Osteoblast (primary cell): ENCODE data around the gene RAB4A. TPM values are rescaled to one million over a fixed set of nuclear protein-coding genes. Genes with fewer than 3 reads are reported as not detected.

Source experiments
- DNase-seq: peaks from one replicate; pipeline ENCODE4 v3.0.0; 2011; ENCODE audit warnings: low spot score, mixed read lengths; ENCODE audit not compliant: insufficient read length; ENCODE audit errors: missing footprints
- H2AFZ ChIP-seq: 2 replicates; pipeline ENCODE4 v1.6.0; 2011; ENCODE audit warnings: mild to moderate bottlenecking, low read length
- H3K27ac ChIP-seq: 2 replicates; pipeline ENCODE4 v1.5.1; 2011; ENCODE audit warnings: mild to moderate bottlenecking, low read depth, low read length, moderate library complexity
- H3K27me3 ChIP-seq: 2 replicates; pipeline ENCODE4 v1.6.0; 2012; ENCODE audit warnings: mild to moderate bottlenecking, control low read depth, inconsistent platforms, low read length, moderate library complexity; ENCODE audit not compliant: insufficient read depth
- H3K36me3 ChIP-seq: 2 replicates; pipeline ENCODE4 v1.5.1; 2011; ENCODE audit warnings: mild to moderate bottlenecking, low read length, control low read depth, moderate library complexity; ENCODE audit not compliant: insufficient read depth
- H3K4me1 ChIP-seq: 2 replicates; pipeline ENCODE4 v1.5.1; 2011; ENCODE audit warnings: mild to moderate bottlenecking, low read length, control low read depth, moderate library complexity; ENCODE audit not compliant: insufficient read depth
- H3K4me2 ChIP-seq: 2 replicates; pipeline ENCODE4 v1.6.0; 2011; ENCODE audit warnings: mild to moderate bottlenecking, low read length; ENCODE audit not compliant: insufficient read depth
- H3K4me3 ChIP-seq: fragments of 200-600 bp; sonication (generic); 3 replicates; pipeline ENCODE4 v1.5.1; 2012; ENCODE audit warnings: mild to moderate bottlenecking, low read length, inconsistent platforms; ENCODE audit not compliant: insufficient read depth
- H3K79me2 ChIP-seq: 2 replicates; pipeline ENCODE4 v1.6.0; 2012; ENCODE audit warnings: mild to moderate bottlenecking, low read length, control low read depth, inconsistent platforms; ENCODE audit not compliant: insufficient read depth
- H3K9me3 ChIP-seq: 2 replicates; pipeline ENCODE4 v1.5.1; 2011; ENCODE audit warnings: low read depth, low read length, control low read depth
- H4K20me1 ChIP-seq: 2 replicates; pipeline ENCODE4 v1.6.0; 2012; ENCODE audit warnings: mild to moderate bottlenecking, low read length, control low read depth; ENCODE audit not compliant: insufficient read depth
- total RNA-seq: library from RNA; depleted of rRNA; stranded (reverse); fragments of >200 nt; gene quantifications from 2 replicates; pipeline ENCODE4 v1.2.3, GENCODE V29; 2012
- TF ChIP-seq, protein P1 (sequence below): IDR thresholded peaks from 2 replicates; pipeline ENCODE4 v1.5.1; 2011; ENCODE audit warnings: mild to moderate bottlenecking, low read depth, low read length, moderate library complexity; ENCODE audit errors: extremely low read depth

Gene RAB4A
- total RNA-seq, 1 donor = 19.9 TPM

DNA sequence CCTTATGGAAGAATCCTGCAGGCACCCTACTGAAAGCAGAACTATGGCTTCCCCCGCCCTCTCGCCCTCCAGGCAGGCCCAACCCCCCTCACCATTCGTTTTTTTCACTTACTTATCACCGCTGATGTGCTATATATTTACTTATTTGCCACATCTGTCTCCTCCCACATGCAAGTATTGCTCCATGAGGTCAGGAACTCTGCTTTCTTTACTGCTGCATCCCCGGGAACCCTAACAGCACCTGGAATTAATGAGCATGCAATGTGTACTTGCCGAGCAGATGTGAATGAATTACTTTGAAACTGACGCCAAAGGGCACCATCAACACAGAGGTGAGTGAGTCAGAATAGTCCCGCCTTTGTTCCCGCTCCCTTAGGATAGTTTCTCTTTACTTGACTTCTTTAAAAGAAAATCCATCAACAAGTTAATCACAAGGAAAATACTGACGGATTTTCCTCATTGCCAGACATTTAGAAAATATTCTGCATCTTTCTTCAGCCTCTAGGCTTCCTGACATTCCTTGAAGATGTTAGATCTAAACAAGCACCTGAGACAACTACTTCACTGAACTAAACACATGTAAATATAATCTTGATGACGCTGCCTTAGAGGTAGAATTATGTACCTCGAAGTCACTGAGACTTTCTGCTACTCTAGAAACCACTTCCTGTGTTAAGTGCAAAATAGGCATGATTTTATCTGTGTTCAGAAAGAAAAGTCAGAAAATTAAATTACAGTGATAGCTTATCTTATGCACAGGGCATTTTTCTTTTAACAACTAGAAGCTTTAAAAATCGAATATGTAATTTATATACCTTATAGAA is 17.5 kb upstream of the RAB4A start:
- TF ChIP-seq, protein P1, sequence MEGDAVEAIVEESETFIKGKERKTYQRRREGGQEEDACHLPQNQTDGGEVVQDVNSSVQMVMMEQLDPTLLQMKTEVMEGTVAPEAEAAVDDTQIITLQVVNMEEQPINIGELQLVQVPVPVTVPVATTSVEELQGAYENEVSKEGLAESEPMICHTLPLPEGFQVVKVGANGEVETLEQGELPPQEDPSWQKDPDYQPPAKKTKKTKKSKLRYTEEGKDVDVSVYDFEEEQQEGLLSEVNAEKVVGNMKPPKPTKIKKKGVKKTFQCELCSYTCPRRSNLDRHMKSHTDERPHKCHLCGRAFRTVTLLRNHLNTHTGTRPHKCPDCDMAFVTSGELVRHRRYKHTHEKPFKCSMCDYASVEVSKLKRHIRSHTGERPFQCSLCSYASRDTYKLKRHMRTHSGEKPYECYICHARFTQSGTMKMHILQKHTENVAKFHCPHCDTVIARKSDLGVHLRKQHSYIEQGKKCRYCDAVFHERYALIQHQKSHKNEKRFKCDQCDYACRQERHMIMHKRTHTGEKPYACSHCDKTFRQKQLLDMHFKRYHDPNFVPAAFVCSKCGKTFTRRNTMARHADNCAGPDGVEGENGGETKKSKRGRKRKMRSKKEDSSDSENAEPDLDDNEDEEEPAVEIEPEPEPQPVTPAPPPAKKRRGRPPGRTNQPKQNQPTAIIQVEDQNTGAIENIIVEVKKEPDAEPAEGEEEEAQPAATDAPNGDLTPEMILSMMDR = no peak
- H3K4me3 ChIP-seq = no peak overlapping the region
- no peak for DNase-seq
- H3K9me3 ChIP-seq = no peaks in the 10 kb centered on the region
- H3K4me1 ChIP-seq = no peaks in the 10 kb centered on the region
- no peaks in the 10 kb centered on the region for H4K20me1 ChIP-seq
- H3K4me2 ChIP-seq = no peak overlapping the region
- no peaks in the 10 kb centered on the region for H3K27me3 ChIP-seq
- no peaks in the 10 kb centered on the region for H3K36me3 ChIP-seq
- no peaks in the 10 kb centered on the region for H3K79me2 ChIP-seq
- no peak overlapping the region for H2AFZ ChIP-seq
- no peak overlapping the region for H3K27ac ChIP-seq

DNA sequence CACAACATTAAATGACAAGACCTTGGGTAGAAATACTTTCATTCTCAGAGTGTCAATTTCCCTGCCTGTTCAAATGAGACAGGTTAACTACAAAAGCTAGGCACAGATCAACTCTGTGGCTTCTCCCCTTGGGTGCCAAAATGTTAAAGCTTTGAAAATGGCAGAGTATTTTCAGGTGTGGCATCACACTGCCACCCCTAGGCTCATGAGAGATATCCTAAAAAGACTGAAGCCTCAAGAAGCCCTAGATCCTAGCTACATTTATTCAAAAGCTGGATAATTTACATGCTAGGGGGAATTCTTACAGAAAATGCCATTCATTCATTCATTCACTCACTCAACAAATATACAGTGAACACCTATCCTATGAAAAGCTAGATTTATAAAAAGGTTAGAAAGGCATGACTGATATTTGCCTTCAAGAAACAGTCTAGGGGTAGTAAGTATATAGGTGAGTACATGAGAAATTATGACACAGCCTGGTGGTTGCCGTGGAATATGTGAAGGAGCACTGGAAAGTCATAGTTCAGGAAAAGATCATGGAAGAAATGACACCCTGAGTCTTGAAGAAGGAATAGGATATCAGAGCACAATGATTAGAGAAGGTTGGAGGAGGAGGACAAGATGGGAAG is 15.9 kb upstream of the RAB4A start:
- Histone ChIP-seq H3K79me2 (no peaks in the 10 kb centered on the region), H3K36me3 (no peaks in the 10 kb centered on the region), H3K4me2 (no peak overlapping the region), H3K4me1 (no peaks in the 10 kb centered on the region), H3K9me3 (no peaks in the 10 kb centered on the region), H3K4me3 (no peak overlapping the region), H3K27ac (no peak overlapping the region), H4K20me1 (no peaks in the 10 kb centered on the region), H3K27me3 (no peaks in the 10 kb centered on the region), H2AFZ (no peak overlapping the region)
- DNase-seq = no peak
- TF ChIP-seq, protein P1 = no peak

DNA sequence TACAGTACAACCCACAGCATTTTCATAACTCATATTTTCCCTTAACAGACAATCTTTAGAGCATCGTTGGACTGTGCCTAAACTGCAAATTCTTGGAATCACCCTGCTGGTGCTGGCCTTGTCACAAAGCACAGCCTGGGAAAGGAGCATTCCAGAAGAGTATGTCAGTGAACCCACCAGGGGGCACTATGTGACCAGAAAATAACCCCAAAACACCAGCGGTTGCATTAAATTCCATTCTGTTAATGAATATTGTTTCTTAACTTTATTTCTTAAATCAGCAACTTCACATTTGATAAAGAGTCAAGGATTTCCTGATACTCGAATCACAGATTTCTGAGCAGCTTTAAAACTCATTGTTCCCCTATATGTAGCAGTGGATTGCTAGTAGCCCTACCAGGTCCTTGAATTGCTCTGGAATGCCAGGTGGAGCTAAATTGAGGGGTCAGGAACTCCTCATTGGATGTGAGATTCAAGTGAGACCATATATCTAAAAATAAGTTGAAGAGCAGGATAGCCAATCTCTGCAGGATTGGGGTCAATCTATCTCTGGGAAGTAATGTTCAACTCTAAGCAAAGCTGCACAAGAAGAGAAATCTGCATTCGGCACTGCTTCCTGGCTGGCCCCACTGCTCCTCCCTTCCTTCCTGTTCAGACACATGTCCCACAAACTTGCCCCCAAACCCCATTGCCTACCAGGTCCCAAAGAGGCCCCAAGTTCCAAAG is 12.7 kb upstream of the RAB4A start:
- Histone ChIP-seq H3K36me3 (no peaks in the 10 kb centered on the region), H3K27ac (no peak overlapping the region), H3K79me2 (no peaks in the 10 kb centered on the region), H3K27me3 (no peaks in the 10 kb centered on the region), H3K4me2 (peak overlapping the region; percentile 41), H3K9me3 (no peaks in the 10 kb centered on the region), H3K4me3 (no peak overlapping the region), H3K4me1 (no peaks in the 10 kb centered on the region), H2AFZ (peak overlapping the region; percentile 60), H4K20me1 (no peaks in the 10 kb centered on the region)
- TF ChIP-seq, protein P1 = peak; percentile 83
- DNase-seq = peak; percentile 73

DNA sequence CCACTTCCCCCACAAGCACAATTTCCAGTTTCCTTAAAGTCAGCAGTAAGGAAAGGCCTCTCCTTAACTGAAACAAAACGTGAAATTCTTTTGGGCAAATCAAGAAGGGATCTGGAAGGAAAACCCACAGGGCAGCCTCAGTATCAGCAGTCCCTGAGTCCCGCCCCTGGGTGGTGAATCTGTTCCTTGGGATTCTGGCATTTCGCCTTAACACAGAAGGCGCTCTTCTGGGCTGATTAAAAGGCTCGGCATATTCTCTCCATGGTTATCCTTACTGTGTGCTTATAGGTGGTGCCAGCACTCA is 12.2 kb upstream of the RAB4A start:
- Histone ChIP-seq H3K79me2 (no peaks in the 10 kb centered on the region), H3K36me3 (no peaks in the 10 kb centered on the region), H3K27me3 (no peaks in the 10 kb centered on the region), H3K4me3 (no peak overlapping the region), H4K20me1 (no peaks in the 10 kb centered on the region), H3K27ac (no peak overlapping the region), H2AFZ (peak overlapping the region; percentile 60), H3K9me3 (no peaks in the 10 kb centered on the region), H3K4me2 (peak overlapping the region; percentile 41), H3K4me1 (no peaks in the 10 kb centered on the region)
- TF ChIP-seq, protein P1 = no peak
- DNase-seq = no peak
